CD4-positive, alpha-beta memory T cell (primary cell): ENCODE results near the gene LDLRAD4. TPM values are rescaled to one million over a fixed set of nuclear protein-coding genes. Genes with fewer than 3 reads are reported as not detected.

ENCODE experiments used
- CTCF ChIA-PET: fragments of 350-600 bp; sonication (Branson Sonifier 250); formaldehyde crosslinking; loops from one replicate; lab custom pipeline; 2021; ENCODE audit warnings: inconsistent platforms; ENCODE audit not compliant: partially characterized antibody; lab: Charles Lee
- POLR2A ChIA-PET: fragments of 350-600 bp; sonication (Branson Sonifier 250); formaldehyde crosslinking; loops from one replicate; lab custom pipeline; 2021; ENCODE audit not compliant: partially characterized antibody; lab: Charles Lee
- DNase-seq, 5 donors: peaks; one replicate each; pipeline versions ENCODE4 v3.0.0 to v3.0.0-alpha.2; 2020 to 2022; ENCODE audit warnings: mixed read lengths in 1 of 5
- H3K27ac ChIP-seq: one replicate; pipeline ENCODE4 v1.7.0; 2013; ENCODE audit warnings: low read depth, low read length
- H3K27me3 ChIP-seq: 2 replicates; pipeline ENCODE4 v1.7.0; 2013; ENCODE audit warnings: mild to moderate bottlenecking, low read length, moderate library complexity; ENCODE audit not compliant: insufficient read depth
- H3K36me3 ChIP-seq: 2 replicates; pipeline ENCODE4 v1.7.0; 2013; ENCODE audit warnings: mild to moderate bottlenecking, low read length, moderate library complexity; ENCODE audit not compliant: insufficient read depth
- H3K4me1 ChIP-seq: 2 replicates; pipeline ENCODE4 v1.7.0; 2013; ENCODE audit warnings: mild to moderate bottlenecking, low read length, moderate library complexity; ENCODE audit not compliant: insufficient read depth
- H3K4me3 ChIP-seq, 2 donors: one replicate each; pipeline ENCODE4 v1.7.0; 2013; ENCODE audit warnings: low read length in 2 of 2, mild to moderate bottlenecking in 1 of 2
- H3K9me3 ChIP-seq, 2 donors: one replicate each; pipeline ENCODE4 v1.7.0; 2013; ENCODE audit warnings: low read length in 2 of 2, control low read depth in 1 of 2; ENCODE audit not compliant: control insufficient read depth in 1 of 2
- H3K27ac Mint-ChIP-seq, 7 donors: one replicate each; pipeline ENCODE4 v1.8.0; 2020 to 2021; ENCODE audit warnings: mixed read lengths in 7 of 7, mild to moderate bottlenecking in 6 of 7, inconsistent platforms in 3 of 7, moderate library complexity in 3 of 7
- H3K27me3 Mint-ChIP-seq, 2 donors: one replicate each; pipeline ENCODE4 v1.8.0; 2020 to 2021; ENCODE audit warnings: mixed read lengths in 2 of 2
- H3K36me3 Mint-ChIP-seq, 2 donors: one replicate each; pipeline ENCODE4 v1.8.0; 2020 to 2021; ENCODE audit warnings: mixed read lengths in 2 of 2, inconsistent platforms in 1 of 2, mild to moderate bottlenecking in 1 of 2
- H3K4me1 Mint-ChIP-seq, 4 donors: one replicate each; pipeline ENCODE4 v1.8.0; 2020 to 2021; ENCODE audit warnings: mixed read lengths in 4 of 4, mild to moderate bottlenecking in 1 of 4
- H3K4me3 Mint-ChIP-seq, 8 donors: one replicate each; pipeline ENCODE4 v1.8.0; 2020 to 2021; ENCODE audit warnings: mixed read lengths in 8 of 8, mild to moderate bottlenecking in 7 of 8, moderate library complexity in 6 of 8, inconsistent platforms in 3 of 8
- H3K9me3 Mint-ChIP-seq, 8 donors: one replicate each; pipeline ENCODE4 v1.8.0; 2020 to 2021; ENCODE audit warnings: mixed read lengths in 8 of 8, mild to moderate bottlenecking in 5 of 8, inconsistent platforms in 3 of 8, moderate library complexity in 1 of 8
- intact Hi-C: fragments of 100-400 bp; cut with micrococcal nuclease; formaldehyde crosslinking; loops from one replicate; pipeline ENCODE4 v1.15.1; 2023
- polyA plus RNA-seq, 2 donors: library from polyadenylated mRNA; unstranded; fragments of 300-500 nt; fragmentation: Illumina TruSeq; gene quantifications; one replicate each; pipeline ENCODE4 v1.2.3, GENCODE V29; 2021
- total RNA-seq, 2 experiments: library from RNA; stranded (reverse); gene quantifications; one replicate each; pipeline ENCODE4 v1.2.3, GENCODE V29; 2021

LDLRAD4 gene
- total and polyA plus RNA-seq, 4 experiments from 2014 or later, result 17.4 to 63.0 (median 36.6) TPM

DNA sequence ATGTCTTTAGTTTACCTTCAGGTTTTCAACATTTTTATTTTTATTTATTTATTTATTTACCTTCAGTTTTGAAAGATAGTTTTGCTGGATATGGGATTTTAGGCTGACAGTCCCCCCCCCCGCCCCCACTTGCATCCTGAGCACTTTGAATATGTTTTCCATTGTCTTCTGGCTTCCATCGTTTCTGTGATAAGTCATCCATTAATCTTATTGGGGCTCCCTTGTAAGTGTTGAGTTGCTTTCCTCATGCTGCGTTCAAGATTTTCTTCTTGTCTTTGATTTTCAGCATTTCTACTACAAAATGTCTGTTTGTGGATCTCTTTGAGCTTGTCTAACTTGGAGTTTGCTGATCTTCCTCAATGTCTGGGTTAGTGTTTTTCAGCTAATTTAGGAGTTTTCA is 19.4 kb upstream of the LDLRAD4 start:
- Mint-ChIP-seq H3K4me1 (no peaks in the 10 kb centered on the region), H3K36me3 (peaks cover 5 to 11% of the 10 kb centered on the region in 2 donors), H3K27ac (no peak overlapping the region), H3K4me3 (no peak overlapping the region), H3K9me3 (peaks cover 4 to 36% (median 28%) of the 10 kb centered on the region in 8 donors), H3K27me3 (peaks cover 11 to 20% of the 10 kb centered on the region in 2 donors)
- no peak overlapping the region for H3K27ac ChIP-seq
- no peaks in the 10 kb centered on the region for H3K4me1 ChIP-seq
- H3K9me3 ChIP-seq, result peaks cover 0 to 3% of the 10 kb centered on the region in 2 donors
- ChIA-PET CTCF (interaction anchor here (0.9 kb wide), 1 partner anchor 17 kb away, joined by 3 read pairs; no protein-coding TSS in a partner anchor), POLR2A (no interaction called here)
- H3K4me3 ChIP-seq, result no peak overlapping the region
- intact Hi-C loops, result no loop called here
- no peaks in the 10 kb centered on the region for H3K36me3 ChIP-seq
- H3K27me3 ChIP-seq, result no peaks in the 10 kb centered on the region
- DNase-seq, result no peak

DNA sequence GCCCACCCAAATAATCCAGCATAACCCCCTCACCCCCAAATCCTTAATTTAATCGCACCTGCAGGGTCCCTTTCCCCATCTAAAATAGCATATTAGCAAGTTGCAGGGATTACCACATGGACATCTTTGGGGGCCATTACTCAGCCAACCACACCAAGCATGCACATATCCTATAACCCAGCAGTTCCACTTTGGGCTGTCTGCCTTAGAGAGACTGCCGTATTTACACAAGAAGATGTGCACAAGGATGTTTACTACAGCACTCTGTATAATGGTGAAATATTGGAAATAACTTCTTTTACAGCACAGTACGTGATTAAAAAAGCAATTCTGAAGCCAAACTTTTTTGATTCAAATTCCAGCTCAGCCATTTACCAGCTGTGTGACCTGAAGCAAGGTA is 17.3 kb upstream of the LDLRAD4 start:
- Mint-ChIP-seq H3K9me3 (peaks cover 4 to 32% (median 28%) of the 10 kb centered on the region in 8 donors), H3K4me3 (no peak overlapping the region), H3K36me3 (peaks cover 5 to 11% of the 10 kb centered on the region in 2 donors), H3K27ac (no peak overlapping the region), H3K27me3 (peaks cover 20 to 32% of the 10 kb centered on the region in 2 donors), H3K4me1 (no peaks in the 10 kb centered on the region)
- intact Hi-C loops, result no loop called here
- H3K36me3 ChIP-seq, result no peaks in the 10 kb centered on the region
- no peak for DNase-seq
- H3K27me3 ChIP-seq, result peaks cover 3% of the 10 kb centered on the region
- peaks cover 0 to 3% of the 10 kb centered on the region in 2 donors for H3K9me3 ChIP-seq
- no peak overlapping the region for H3K27ac ChIP-seq
- no peak overlapping the region for H3K4me3 ChIP-seq
- H3K4me1 ChIP-seq, result no peaks in the 10 kb centered on the region
- CTCF ChIA-PET, result interaction anchor here (1.7 kb wide), 1 partner anchor 15 kb away, joined by 5 read pairs; no protein-coding TSS in a partner anchor
- POLR2A ChIA-PET, result no interaction called here

DNA sequence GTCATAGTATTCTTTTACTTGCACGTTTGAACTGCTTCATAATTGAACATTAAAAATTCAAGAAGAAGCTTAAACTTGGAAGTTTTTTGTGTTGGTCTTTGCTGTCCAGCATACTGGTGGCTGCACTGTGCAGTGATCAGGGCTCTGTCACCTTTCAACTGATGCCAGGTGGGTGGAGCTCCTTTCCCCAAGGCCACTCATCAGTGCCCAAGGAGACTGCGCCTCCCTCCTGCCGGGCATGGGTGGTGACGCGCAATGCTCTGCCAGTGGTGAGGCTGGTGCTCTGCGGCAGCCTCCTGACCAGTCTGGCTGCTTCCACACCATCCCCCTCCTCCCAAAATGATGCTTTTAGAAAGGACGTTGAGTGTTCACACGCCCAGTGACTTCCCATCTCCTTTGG is 16.0 kb upstream of the LDLRAD4 start:
- Histone ChIP-seq H3K36me3 (no peaks in the 10 kb centered on the region), H3K4me3 (no peak overlapping the region), H3K4me1 (no peaks in the 10 kb centered on the region), H3K27ac (no peak overlapping the region), H3K27me3 (peaks cover 3% of the 10 kb centered on the region), H3K9me3 (peaks cover 0 to 3% of the 10 kb centered on the region in 2 donors)
- no peak for DNase-seq
- Mint-ChIP-seq H3K4me1 (no peaks in the 10 kb centered on the region), H3K9me3 (peaks cover 4 to 31% (median 28%) of the 10 kb centered on the region in 8 donors), H3K36me3 (peaks cover 5 to 11% of the 10 kb centered on the region in 2 donors), H3K27ac (no peak overlapping the region), H3K4me3 (no peak overlapping the region), H3K27me3 (peaks cover 23 to 40% of the 10 kb centered on the region in 2 donors)
- POLR2A ChIA-PET, result no interaction called here
- intact Hi-C loops, result no loop called here
- CTCF ChIA-PET, result interaction anchor here (0.6 to 1.7 kb wide), 3 partner anchors 12 to 264 kb away, joined by 3 to 5 read pairs (median 3); no protein-coding TSS in a partner anchor

DNA sequence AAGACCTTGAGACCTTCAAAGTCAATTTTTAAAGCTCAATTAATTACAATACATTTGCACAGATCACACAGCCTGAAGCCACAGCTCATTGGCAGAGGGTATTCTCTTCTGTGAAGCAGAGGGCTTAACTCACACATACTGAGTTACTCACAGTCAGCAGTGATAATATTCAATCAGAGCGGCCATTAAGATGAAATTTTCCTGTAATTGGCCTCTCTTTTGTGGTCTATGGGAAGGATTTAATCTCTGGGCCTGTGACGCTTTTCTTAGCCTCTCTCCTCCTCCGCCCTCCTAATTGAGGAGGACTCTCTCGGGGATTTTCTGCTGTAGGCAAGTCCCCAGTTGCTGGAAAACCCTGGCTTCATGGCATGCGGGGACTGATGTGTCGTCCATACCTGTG is 12.3 kb upstream of the LDLRAD4 start:
- ChIA-PET POLR2A (no interaction called here), CTCF (interaction anchor here (2.8 kb wide), 1 partner anchor 10 kb away, joined by 9 read pairs; no protein-coding TSS in a partner anchor)
- intact Hi-C loops, result no loop called here
- Histone ChIP-seq H3K27me3 (peaks cover 3% of the 10 kb centered on the region), H3K4me3 (no peak overlapping the region), H3K36me3 (no peaks in the 10 kb centered on the region), H3K9me3 (no peaks in the 10 kb centered on the region), H3K4me1 (no peaks in the 10 kb centered on the region), H3K27ac (no peak overlapping the region)
- no peaks in the 10 kb centered on the region for H3K4me1 Mint-ChIP-seq
- no peak overlapping the region for H3K27ac Mint-ChIP-seq
- peaks cover 0 to 4% (median under 1%) of the 10 kb centered on the region in 8 donors for H3K9me3 Mint-ChIP-seq
- no peaks in the 10 kb centered on the region for H3K36me3 Mint-ChIP-seq
- H3K27me3 Mint-ChIP-seq, result peaks cover 24 to 42% of the 10 kb centered on the region in 2 donors
- DNase-seq, result no peak
- H3K4me3 Mint-ChIP-seq, result no peak overlapping the region

DNA sequence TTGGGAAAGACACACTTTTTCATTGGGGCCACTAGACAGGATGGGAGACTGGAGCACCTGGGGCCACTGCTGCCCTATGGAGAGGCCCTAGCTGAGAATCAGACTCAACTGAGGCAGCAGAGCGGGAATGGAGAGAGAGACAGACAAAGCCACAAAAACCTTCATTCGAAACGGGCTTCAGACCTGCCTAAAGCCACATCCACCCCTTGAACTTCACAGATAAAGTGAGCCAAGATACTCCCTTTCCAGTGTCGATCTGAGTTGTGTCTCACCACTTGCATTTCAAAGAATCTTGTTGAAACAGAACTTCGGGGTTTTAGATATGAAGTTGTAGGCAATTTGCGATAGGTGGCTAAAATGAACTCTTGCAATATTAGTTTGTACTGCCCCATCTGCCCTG is 11.3 kb upstream of the LDLRAD4 start:
- H3K9me3 ChIP-seq, result no peaks in the 10 kb centered on the region
- no peak for DNase-seq
- Mint-ChIP-seq H3K4me1 (no peaks in the 10 kb centered on the region), H3K9me3 (peaks cover 0 to 3% (median 0%) of the 10 kb centered on the region in 8 donors), H3K36me3 (no peaks in the 10 kb centered on the region), H3K27me3 (peaks cover 24 to 42% of the 10 kb centered on the region in 2 donors), H3K27ac (no peak overlapping the region), H3K4me3 (no peak overlapping the region)
- no peak overlapping the region for H3K27ac ChIP-seq
- no peaks in the 10 kb centered on the region for H3K36me3 ChIP-seq
- intact Hi-C loops, result no loop called here
- ChIA-PET POLR2A (no interaction called here), CTCF (interaction anchor here (1.6 kb wide), 1 partner anchor 9 kb away, joined by 8 read pairs; no protein-coding TSS in a partner anchor)
- no peak overlapping the region for H3K4me3 ChIP-seq
- no peaks in the 10 kb centered on the region for H3K4me1 ChIP-seq
- H3K27me3 ChIP-seq, result peaks cover 3% of the 10 kb centered on the region

DNA sequence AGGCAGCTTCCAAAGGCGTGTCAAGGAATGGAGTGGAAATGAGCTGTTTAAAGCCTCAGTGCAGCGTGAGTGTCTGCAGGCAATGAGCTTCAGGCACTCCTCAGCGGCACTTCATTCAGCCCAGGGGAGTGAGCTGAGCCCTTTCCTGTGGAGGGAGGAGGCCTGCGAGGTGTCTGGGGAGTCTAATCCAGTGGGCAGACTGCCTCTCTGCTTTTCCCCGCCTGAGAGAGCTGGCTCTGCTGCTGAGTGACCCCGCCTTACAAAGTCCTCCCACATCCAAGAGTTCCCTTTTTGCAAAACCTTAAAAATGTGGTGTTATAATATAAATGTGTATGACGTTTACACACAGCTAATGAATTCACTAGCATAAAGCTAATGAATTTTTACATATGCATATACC is 7.0 kb upstream of the LDLRAD4 start:
- intact Hi-C loops, result no loop called here

DNA sequence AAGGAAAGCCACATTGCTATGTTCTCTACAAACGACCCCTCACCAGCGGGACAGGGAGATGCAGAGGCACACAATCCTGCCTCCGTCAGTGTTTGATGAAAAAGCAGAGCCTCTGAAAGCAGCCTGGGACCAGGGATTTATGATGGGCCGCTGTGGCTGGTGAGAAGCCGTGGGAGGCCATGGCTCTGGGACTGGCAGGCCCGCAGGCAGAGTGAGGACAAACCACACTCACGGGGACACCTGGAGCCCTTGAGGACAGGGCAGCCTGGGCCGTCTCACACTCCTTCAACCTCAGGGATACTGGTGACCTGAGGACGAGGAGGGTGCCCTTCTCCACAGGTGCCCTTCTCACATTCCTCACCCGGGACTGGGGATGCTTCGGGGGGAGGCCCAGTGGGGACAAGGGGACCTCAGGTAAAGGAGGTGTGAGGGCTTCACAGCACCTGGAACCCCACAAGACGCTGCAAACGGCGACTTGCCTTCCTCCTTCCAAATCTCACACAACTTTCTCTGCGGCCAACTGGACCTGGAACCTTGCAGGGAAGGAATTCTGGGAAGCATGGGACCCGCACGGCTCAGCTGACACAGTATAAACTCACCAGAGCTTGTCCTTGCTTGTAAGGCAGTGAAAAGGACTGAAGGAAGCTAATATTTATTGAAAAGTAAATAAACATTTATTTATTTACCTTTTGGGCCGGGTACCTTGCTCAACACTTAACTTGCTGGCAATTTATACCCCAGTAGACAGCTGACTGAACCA is 5.3 kb upstream of the LDLRAD4 start:
- DNase-seq, result no peak
- Histone ChIP-seq H3K36me3 (no peaks in the 10 kb centered on the region), H3K27ac (no peak overlapping the region), H3K27me3 (no peaks in the 10 kb centered on the region), H3K4me1 (peaks cover 13% of the 10 kb centered on the region), H3K9me3 (no peaks in the 10 kb centered on the region), H3K4me3 (no peak overlapping the region)
- Mint-ChIP-seq H3K36me3 (peaks cover 0 to 4% of the 10 kb centered on the region in 2 donors), H3K27ac (no peak overlapping the region), H3K27me3 (peaks cover 8 to 30% of the 10 kb centered on the region in 2 donors), H3K4me1 (peaks cover 7 to 12% (median 8%) of the 10 kb centered on the region in 4 donors), H3K9me3 (peaks cover 0 to 3% (median 0%) of the 10 kb centered on the region in 8 donors), H3K4me3 (no peak overlapping the region)
- ChIA-PET POLR2A (no interaction called here), CTCF (interaction anchor here (1.1 to 4.1 kb wide), 4 partner anchors 26 to 416 kb away, joined by 3 to 46 read pairs (median 4); no protein-coding TSS in a partner anchor)
- intact Hi-C loops, result no loop called here

More for the DNA sequence above, 7.0 kb upstream of the LDLRAD4 start:
- POLR2A ChIA-PET, result no interaction called here
- no peaks in the 10 kb centered on the region for H3K36me3 ChIP-seq
- no peak overlapping the region for H3K4me3 ChIP-seq
- CTCF ChIA-PET, result interaction anchor here (0.7 to 1.6 kb wide), 2 partner anchors 201 to 346 kb away, joined by 3 to 6 read pairs; no protein-coding TSS in a partner anchor
- DNase-seq, result no peak
- Mint-ChIP-seq H3K9me3 (peaks cover 0 to 3% (median 0%) of the 10 kb centered on the region in 8 donors), H3K4me3 (no peak overlapping the region), H3K4me1 (peaks cover 4 to 7% (median 4%) of the 10 kb centered on the region in 4 donors), H3K36me3 (peaks cover 0 to 2% of the 10 kb centered on the region in 2 donors), H3K27ac (no peak overlapping the region), H3K27me3 (peaks cover 15 to 40% of the 10 kb centered on the region in 2 donors)
- H3K9me3 ChIP-seq, result no peaks in the 10 kb centered on the region
- no peak overlapping the region for H3K27ac ChIP-seq
- H3K27me3 ChIP-seq, result no peaks in the 10 kb centered on the region
- peaks cover 8% of the 10 kb centered on the region for H3K4me1 ChIP-seq
